A673 (cell line): Measurements from ENCODE around the gene DEGS1. TPM values are rescaled to one million over a fixed set of nuclear protein-coding genes. Genes with fewer than 3 reads are reported as not detected.

Source experiments
- BruUV-seq: library from RNA; stranded (reverse); fragments of 400-500 nt; replicated peaks from 2 replicates; lab custom pipeline; 2021; lab: Mats Ljungman, UMichigan
- CTCF ChIA-PET: fragments of 300-600 bp; sonication (Branson Sonifier 250); formaldehyde crosslinking; loops from one replicate; lab custom pipeline; 2022; ENCODE audit warnings: antibody characterized with exemption; lab: Charles Lee
- POLR2A ChIA-PET: fragments of 300-600 bp; sonication (Branson Sonifier 250); formaldehyde crosslinking; loops from one replicate; lab custom pipeline; 2022; ENCODE audit warnings: antibody characterized with exemption; ENCODE audit not compliant: low non-redundant PET; lab: Charles Lee
- DNase-seq: peaks from one replicate; pipeline ENCODE4 v3.0.0-alpha.2; 2015; ENCODE audit warnings: low spot score
- H3K27ac ChIP-seq: fragments of 200-600 bp; sonication (generic); 2 replicates; pipeline ENCODE4 v1.5.1; 2016; ENCODE audit warnings: mixed run types, low read depth, mild to moderate bottlenecking, mixed read lengths, antibody characterized with exemption, low read length; ENCODE audit not compliant: poor library complexity, severe bottlenecking
- H3K27me3 ChIP-seq: fragments of 200-600 bp; sonication (generic); replicated peaks from 2 replicates; pipeline ENCODE4 v1.6.1; 2017; ENCODE audit warnings: mixed run types, low read depth, mild to moderate bottlenecking, mixed read lengths, antibody characterized with exemption, low read length; ENCODE audit not compliant: insufficient read depth, poor library complexity
- H3K36me3 ChIP-seq: fragments of 200-600 bp; sonication (generic); 2 replicates; pipeline ENCODE4 v1.6.1; 2016; ENCODE audit warnings: mixed run types, mild to moderate bottlenecking, mixed read lengths, antibody characterized with exemption, low read length; ENCODE audit not compliant: insufficient read depth, poor library complexity, severe bottlenecking
- H3K4me1 ChIP-seq: fragments of 200-600 bp; sonication (generic); 2 replicates; pipeline ENCODE4 v1.6.1; 2017; ENCODE audit warnings: mixed run types, mild to moderate bottlenecking, mixed read lengths, antibody characterized with exemption, low read length; ENCODE audit not compliant: insufficient read depth, poor library complexity, severe bottlenecking
- H3K4me3 ChIP-seq: fragments of 200-600 bp; sonication (generic); 2 replicates; pipeline ENCODE4 v1.5.1; 2016; ENCODE audit warnings: low read depth, mixed run types, mild to moderate bottlenecking, mixed read lengths, low read length; ENCODE audit not compliant: poor library complexity, severe bottlenecking
- H3K9me3 ChIP-seq: fragments of 200-600 bp; sonication (generic); 2 replicates; pipeline ENCODE4 v1.6.1; 2016; ENCODE audit warnings: mixed run types, low read depth, mild to moderate bottlenecking, mixed read lengths, antibody characterized with exemption, low read length; ENCODE audit not compliant: poor library complexity, severe bottlenecking
- CTCF ChIP-seq: fragments of 300-800, 200-600 bp; sonication (generic); conservative IDR thresholded peaks from 2 replicates; pipeline ENCODE4 v1.5.1; 2017; ENCODE audit warnings: low read depth, mild to moderate bottlenecking, antibody characterized with exemption, low read length, moderate library complexity, mixed read lengths
- EZH2 ChIP-seq: fragments of 200-600 bp; sonication (generic); IDR thresholded peaks from 2 replicates; pipeline ENCODE4 v1.6.1; 2017; ENCODE audit warnings: borderline replicate concordance, low read depth, mild to moderate bottlenecking, mixed read lengths, antibody characterized with exemption, low read length; ENCODE audit not compliant: poor library complexity, severe bottlenecking
- intact Hi-C: fragments of 100-400 bp; cut with micrococcal nuclease; formaldehyde crosslinking; loops from one replicate; pipeline ENCODE4 v1.10.0; 2022; ENCODE audit not compliant: unreplicated experiment
- total RNA-seq: library from RNA; stranded (reverse); gene quantifications from 2 replicates; pipeline ENCODE4 v1.2.3, GENCODE V29; 2021

Gene DEGS1
- total RNA-seq, 1 experiment from 2014 or later: 70.0 TPM

- Histone ChIP-seq H3K4me1 (no peaks in the 10 kb centered on the region), H3K4me3 (no peak overlapping the region), H3K9me3 (no peaks in the 10 kb centered on the region), H3K27ac (no peak overlapping the region), H3K36me3 (peaks cover 8% of the 10 kb centered on the region), H3K27me3 (no peaks in the 10 kb centered on the region)
- POLR2A ChIA-PET: no interaction called here
- TF ChIP-seq EZH2: no peak
- TF ChIP-seq CTCF: no peak
- CTCF ChIA-PET: no interaction called here
- intact Hi-C loops: no loop called here
- no peak for DNase-seq
- BruUV-seq: no TSS peak
Observed at GRCh38 chr1:224151117-224151516, 31.9 kb upstream of the DEGS1 start.

GRCh38 chr1:224157316-224157715 is 25.7 kb upstream of the DEGS1 start:
- Histone ChIP-seq H3K27ac (no peak overlapping the region), H3K4me3 (no peak overlapping the region), H3K27me3 (no peaks in the 10 kb centered on the region), H3K36me3 (peaks cover 32% of the 10 kb centered on the region), H3K4me1 (no peaks in the 10 kb centered on the region), H3K9me3 (no peaks in the 10 kb centered on the region)
- ChIA-PET CTCF (interaction anchor here (0.6 to 0.7 kb wide), 2 partner anchors 26 to 92 kb away, joined by 3 to 4 read pairs; no protein-coding TSS in a partner anchor), POLR2A (no interaction called here)
- no TSS peak for BruUV-seq
- no peak for DNase-seq
- TF ChIP-seq CTCF: no peak
- intact Hi-C loops: no loop called here

- Histone ChIP-seq H3K27me3 (no peaks in the 10 kb centered on the region), H3K27ac (no peak overlapping the region), H3K36me3 (peaks cover 24% of the 10 kb centered on the region), H3K4me1 (no peaks in the 10 kb centered on the region), H3K9me3 (no peaks in the 10 kb centered on the region), H3K4me3 (no peak overlapping the region)
- POLR2A ChIA-PET: interaction anchor here (0.7 kb wide), 1 partner anchor 41 kb away, joined by 3 read pairs; no protein-coding TSS in a partner anchor
- intact Hi-C loops: no loop called here
- no peak for DNase-seq
- TF ChIP-seq EZH2: no peak
- no peak for TF ChIP-seq CTCF
- CTCF ChIA-PET: no interaction called here
- no TSS peak for BruUV-seq
Observed at GRCh38 chr1:224159541-224159940, 23.5 kb upstream of the DEGS1 start.
